ENCODE measurements around the gene BRIP1. TPM values are rescaled to one million over a fixed set of nuclear protein-coding genes. Genes with fewer than 3 reads are reported as not detected.

Gene BRIP1
- polyA plus RNA-seq, 1 donor from 2014 or later: 2.7 TPM

Other genes starting within 250 kb of the BRIP1 start
- 2.9 TPM for gene INTS2, start 64.5 kb upstream of the BRIP1 start, polyA plus RNA-seq
- 3.7 TPM for gene MED13, start 201.8 kb upstream of the BRIP1 start, polyA plus RNA-seq